Head of caudate nucleus (tissue), 42 donors: Measurements from ENCODE around the gene ACOT11.
A peak's percentile ranks its signal among the peaks of the same experiment; 100 is the strongest.
"Not testable (repeated sequence)": the region's sequence is repeated elsewhere in the genome, so short reads cannot be mapped to it uniquely, and the experiment has no call there.

Experiments used
- DNase-seq, 42 donors: peaks; one replicate each; pipeline versions ENCODE4 v3.0.0 to v3.0.0-alpha.2; 2020 to 2021; ENCODE audit warnings: mixed read lengths in 7 of 42
- intact Hi-C: fragments of 100-400 bp; cut with DNase I; formaldehyde crosslinking; loops from one replicate; pipeline ENCODE4 v1.15.0; 2022

Gene ACOT11

DNA sequence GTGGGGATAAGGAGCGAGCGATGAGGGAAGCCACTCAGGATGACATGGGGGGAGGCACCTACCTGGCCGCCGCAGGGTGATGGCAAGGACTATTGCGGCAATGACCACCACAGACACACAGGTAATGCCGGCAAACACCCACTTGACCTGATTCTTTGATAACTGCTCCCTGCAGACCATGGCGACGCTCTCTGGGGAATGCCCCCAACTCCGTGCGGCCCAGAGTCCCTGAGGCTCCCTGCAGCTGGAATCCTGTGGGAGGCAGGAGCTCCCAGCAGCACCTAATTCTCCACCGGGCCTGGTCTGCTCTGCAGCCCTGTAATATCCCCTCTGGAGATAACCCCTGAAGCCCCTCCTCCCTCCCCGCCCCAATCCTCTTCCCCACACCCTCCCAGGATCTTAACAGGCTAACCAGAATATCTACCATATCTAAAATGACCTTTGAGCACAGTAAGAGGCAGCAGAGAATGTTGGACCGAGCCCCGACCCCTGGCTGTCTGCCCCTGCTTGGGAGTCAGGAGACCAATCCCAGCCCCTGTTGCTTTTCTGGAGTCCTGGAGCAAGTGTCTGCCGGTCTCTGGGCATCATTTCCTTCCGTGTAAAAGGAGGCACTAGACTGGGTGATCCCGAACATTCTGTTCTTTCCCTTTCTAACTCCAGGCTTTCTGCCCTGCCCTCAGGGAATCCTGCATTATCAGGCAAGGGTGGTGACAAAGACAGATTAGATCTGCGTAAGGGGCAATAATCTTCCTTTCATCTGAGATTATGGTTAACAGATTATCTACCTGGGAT, 75.4 kb downstream of the ACOT11 start, which contains the start of gene FAM151A:
Gene FAM151A (minus strand): TSS at position 310 of the 792 bp plus-strand sequence. CDS start 130 bp downstream, at position 180.
- intact Hi-C loops, result no loop called here
- DNase-seq, result peak in 3 of 42 donors; percentile 12 to 24 (median 14)

DNA sequence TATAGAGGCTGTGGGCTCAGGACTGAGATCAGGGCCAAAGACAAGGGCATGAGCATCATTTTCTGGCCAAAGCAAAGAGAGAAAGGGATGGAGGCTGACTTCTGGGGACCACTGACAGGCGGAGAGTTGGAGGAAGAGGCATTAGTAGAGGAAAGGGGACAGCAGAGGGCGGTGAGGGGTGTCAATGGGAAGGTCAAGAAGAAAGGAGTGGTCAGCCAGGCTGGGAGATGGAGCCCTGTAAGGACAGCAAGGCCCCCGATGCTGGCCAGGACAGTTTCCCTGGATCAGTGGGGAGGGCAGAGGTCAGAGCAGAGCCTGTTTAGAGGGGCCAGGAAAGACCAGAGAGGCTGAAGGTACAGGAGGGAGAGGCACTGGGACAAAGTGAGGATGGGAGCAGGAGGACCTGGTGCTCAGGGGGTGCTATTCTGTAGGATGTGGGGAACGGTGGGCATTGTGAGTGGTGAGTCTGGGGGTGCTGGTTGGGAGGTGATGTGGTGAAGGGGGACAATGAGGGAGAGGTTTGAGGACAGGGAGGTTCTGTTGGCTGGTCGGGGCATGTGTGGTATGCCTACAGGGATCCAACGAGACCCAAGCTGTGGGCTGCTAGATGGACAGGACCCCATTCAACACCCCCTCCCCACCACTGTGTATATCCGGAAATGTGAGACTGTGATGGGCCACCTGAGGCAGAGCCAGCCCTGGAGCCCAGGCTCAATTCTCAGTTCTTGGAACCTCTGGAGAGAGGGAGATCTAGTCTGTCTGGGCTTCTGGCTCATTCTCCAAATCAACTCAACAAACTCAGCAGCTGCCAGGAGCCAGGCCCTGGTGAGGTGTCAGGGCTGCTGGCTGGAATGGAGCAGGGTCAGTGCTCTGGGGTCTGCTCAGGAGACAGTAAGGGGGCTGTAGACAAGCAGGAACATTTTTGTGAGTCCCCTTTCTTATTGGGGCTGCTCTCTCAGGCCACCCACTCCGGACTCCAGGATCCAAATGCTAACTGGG, 76.7 kb downstream of the ACOT11 start:
- intact Hi-C loops, result no loop called here
- peak in 2 of 42 donors; percentile 3 to 5 for DNase-seq

DNA sequence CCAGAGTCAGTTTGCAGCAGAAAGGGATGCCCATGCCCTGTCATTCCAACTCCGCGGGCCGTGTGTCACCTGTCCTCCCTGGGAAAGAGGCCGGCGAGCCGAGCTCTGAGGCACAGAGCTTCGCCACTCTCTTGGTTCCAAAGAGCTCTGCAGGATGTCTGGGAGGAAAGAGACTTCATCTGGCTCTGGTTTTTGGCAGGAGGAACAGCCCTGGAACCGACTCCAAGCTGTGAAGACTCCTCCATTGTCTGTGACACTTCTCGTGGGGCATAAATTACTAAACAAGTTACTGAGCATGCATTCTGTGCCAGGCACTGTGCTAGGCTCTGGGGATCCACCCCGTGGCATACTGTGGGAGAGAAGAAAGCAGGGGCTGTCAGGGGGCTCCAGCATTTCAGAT, 79.2 kb downstream of the ACOT11 start:
- peak in 6 of 42 donors; percentile 10 to 35 (median 19) for DNase-seq
- intact Hi-C loops, result no loop called here

DNA sequence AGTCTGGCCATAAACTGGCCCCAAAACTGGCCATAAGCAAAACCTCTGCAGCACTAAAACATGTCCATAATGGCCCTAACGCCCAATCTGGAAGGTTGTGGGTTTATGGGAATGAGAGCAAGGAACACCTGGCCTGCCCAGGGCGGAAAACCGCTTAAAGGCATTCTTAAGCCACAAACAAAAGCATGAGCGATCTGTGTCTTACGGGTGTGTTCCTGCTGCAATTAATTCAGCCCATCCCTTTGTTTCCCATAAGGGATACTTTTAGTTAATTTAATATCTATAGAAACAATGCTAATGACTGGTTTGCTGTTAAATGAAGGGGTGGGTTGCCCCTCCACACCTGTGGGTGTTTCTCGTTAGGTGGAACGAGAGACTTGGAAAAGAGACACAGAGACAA, 87.8 kb downstream of the ACOT11 start:
- DNase-seq, result peak in 2 of 42 donors; percentile 2 to 7
- intact Hi-C loops, result not testable (repeated sequence)

DNA sequence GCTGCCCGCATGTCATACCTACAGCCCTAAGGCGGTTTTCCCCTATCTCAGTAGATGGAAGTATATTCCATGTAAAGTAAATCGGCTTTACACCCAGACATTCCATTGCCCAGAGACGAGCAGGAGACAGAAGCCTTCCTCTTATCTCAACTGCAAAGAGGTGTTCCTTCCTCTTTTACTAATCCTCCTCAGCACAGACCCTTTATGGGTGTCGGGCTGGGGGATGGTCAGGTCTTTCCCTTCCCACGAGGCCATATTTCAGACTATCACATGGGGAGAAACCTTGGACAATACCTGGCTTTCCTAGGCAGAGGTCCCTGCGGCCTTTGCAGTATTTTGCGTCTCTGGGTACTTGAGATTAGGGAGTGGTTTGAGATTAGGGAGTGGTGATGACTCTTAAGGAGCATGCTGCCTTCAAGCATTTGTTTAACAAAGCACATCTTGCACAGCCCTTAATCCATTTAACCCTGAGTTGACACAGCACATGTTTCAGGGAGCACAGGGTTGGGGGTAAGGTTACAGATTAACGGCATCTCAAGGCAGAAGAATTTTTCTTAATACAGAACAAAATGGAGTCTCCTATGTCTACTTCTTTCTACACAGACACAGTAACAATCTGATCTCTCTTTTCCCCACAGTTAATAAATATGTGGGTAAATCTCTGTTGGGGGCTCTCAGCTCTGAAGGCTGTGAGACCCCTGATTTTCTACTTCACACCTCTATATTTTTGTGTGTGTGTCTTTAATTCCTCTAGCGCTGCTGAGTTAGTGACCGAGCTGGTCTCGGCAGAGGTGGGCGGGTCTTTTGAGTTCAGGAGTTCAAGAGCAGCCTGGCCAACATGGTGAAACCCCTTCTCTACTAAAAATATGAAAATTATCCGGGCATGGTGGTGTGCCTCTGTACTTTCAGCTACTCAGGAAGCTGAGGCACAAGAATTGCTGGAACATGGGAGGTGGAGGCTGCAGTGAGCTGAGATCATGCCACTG, 88.7 kb downstream of the ACOT11 start:
- peak in 2 of 42 donors; percentile 3 to 4 for DNase-seq
- intact Hi-C loops, result not testable (repeated sequence)

DNA sequence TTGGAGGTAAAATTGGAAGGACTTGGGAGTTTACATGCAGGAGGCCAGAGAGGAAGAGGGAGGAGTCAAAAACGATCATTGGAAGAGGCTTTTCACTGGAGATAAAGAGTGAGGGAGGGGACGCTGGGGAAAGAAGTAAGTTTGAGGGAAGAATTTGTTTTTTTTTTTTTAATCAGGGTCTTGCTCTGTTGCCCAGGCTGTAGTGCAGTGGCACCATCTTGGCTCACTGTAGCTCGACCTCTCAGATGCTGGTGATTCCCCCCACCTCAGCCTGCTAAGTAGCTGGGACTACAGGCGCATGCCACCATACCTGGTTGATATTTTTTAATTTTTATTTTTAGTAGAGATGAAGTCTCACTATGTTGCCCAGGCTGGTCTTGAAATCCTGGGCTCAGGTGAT, 92.3 kb downstream of the ACOT11 start:
- intact Hi-C loops, result no loop called here
- DNase-seq, result peak in 1 of 42 donors; percentile 10

DNA sequence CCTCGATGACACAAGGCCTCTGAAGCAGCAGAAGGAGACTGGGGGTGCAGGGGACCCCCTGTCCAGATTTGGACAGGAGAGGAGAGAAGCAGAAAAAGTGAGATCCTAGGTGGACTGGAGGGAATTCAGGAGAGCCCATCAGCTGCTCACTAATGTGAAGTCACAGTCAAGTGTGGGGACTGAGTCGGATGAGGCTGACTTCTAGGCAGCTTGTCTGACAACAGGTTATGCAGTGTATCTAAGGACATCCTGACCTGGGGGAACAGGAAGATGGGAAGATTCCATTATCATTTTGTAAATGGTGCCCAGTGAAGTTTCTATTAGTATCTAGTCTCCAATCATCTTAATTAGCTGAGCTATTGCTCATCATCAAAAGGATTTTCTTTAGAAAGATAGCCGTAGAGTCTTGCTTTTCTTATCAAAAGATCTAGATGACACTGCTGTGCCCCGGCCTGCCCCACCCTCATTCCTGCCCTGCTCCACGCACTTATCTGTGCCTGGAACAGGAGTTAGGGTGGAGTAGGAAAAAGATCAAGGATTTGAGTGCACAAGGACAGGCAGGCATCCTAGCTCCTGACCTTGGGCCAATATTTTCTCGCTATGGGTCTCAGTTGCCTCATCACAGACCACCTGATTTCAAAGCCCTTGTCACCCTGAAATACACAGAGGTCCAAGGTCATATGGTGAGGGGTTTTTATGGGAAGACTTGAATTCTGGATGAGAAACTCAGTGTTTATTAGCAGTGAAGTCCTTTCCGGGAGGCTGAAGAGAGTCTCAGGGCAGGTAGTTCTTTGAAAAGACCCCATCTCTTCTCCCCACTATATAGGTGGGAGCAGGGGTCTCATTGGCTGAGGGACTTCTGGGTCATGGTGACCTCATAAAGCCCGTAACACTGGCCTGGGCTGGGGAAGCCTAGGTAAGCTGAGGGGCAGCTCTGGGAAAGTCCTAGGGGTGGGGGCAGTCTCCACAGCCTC, 93.1 kb downstream of the ACOT11 start, which contains the start of gene MROH7:
Gene MROH7 (plus strand): TSS at position 924 of the 974 bp plus-strand sequence. CDS start 11,141 bp downstream, outside the sequence.
- intact Hi-C loops, result no loop called here
- DNase-seq, result peak in 2 of 42 donors; percentile 1 to 12

DNA sequence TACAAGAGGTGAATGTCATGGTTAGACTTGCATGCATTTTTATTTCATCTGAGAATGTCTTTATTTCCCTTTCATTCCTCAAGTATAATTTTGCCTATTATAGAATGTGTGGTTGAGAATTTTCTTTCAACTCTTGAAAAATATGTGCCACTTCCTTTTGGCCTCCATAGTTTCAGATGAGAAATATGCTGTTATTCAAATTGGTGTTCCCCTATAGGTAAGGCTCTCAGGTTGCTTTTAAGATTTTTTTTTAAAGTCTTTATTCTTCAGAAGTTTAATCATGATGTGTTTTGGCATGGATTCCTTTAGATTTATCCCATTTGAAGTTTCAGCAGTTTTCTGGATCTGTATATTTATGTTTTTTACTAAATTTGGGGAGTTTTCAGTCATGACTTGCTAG, 95.7 kb downstream of the ACOT11 start:
- no peak for DNase-seq
- intact Hi-C loops, result no loop called here

DNA sequence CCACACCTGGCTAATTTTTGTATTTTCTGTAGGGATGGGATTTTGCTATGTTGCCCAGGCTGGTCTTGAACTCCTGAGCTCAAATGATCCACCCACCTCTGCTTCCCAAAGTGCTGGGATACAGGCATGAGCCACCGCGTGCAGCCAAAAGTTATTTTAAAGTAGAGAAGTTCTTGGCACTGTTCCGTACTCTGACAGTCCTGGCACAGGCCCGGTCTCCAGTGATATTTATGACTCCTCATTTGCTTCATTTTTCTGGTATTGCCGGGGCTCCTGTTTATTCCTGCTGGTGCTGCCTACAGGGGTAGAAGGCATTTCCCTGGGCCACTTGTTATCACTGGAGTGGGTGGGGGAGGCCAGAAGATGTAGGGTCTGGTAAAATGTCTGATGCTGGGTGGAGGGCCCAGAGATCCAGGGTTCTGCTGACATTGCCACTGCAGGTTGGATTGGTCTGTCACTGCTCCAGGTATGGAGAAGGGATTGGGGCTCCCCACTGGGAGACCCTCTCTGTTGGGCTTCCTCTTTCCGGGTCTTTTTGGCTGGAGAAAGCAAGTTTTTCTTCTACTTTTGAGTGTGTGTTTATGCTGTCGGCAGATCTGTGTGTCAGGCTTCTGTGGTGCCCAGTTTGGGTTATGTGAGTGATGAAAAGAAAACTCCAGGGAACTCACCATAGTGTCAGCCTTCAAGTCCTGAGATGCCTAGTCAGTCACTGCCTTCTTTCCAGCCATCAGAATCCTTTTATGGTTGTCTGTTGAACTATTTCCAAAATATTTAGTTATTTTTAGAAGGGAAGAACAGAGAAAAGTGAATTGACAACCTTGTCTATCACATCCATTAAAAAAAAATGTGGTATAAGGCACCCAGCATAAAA, 98.0 kb downstream of the ACOT11 start:
- peak in 1 of 42 donors; percentile 6 for DNase-seq
- intact Hi-C loops, result no loop called here

DNA sequence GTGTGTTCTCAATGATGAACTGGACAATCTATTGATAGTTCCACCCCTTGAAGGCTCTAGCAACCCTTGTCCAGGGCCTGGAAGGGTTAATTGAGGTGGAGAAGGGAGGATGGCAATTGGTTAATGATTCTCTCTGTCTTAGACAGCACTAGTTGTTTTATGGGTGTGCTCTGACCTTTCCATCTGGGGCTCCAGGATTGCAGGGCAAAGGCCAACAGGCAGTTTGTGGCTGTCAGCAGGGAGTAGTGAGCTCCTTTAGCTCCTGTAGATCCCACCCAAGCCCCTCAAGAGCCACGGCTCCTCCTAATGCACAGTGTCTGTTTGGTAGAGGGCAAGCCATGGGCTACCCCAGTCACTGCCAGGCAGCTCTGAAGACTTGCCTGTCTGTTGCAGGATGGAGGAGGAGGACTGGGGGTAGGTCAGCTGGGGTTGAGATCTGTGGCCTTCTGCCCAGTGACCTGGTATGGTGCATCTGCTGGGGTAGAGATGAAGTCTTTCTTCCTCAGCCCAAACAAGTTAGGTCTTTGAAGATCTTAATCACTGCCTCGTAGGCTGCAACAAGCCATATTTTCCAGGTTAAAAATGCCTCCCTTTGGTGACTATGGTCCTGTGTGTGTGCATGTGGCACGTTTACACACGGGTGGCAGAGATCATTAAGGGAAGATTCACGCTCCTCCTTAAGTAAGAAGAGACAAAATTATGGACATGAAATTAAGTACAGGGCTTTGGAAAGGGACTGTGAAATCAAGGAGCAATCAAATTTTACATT, 101.3 kb downstream of the ACOT11 start:
- intact Hi-C loops, result no loop called here
- DNase-seq, result no peak

DNA sequence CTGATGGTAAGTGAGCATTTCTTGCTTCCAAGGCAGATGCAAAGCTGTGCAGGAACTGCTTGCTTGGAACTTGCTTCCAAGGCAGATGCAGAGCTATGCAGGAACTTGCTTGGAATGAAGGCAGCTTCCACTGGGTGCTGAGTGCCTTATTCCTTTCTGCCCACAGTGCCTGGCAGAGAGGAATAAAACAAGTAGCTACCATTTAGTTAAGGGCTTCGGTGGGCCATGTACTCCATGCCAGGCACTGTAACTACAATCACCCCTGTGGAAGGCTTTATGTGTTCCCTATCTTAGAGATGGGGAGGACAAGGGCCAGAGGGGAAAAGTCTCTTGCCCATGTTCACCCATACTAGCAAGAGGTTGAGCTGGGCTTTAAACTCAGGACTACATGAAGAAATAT, 101.9 kb downstream of the ACOT11 start:
- DNase-seq, result no peak
- intact Hi-C loops, result no loop called here

DNA sequence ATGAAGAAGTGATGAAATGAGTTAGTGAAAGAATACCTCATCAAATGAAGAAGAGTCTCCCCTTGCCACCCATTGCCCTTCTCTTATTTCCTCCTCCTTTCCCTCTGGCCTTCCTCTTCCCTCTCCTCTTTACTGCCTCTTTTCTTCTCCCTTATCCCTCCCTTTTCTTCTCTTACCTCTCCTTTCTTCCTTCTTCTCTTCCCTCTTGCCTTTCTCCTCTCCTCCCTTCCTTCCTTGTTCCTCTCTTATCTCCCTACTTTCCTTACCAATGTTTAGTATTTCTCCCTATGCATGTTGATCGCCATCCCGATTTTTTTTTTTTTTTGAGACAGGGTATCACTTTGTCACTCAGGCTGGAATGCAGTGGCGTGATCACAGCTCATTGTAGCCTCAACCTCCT, 102.4 kb downstream of the ACOT11 start:
- DNase-seq, result no peak
- intact Hi-C loops, result no loop called here

DNA sequence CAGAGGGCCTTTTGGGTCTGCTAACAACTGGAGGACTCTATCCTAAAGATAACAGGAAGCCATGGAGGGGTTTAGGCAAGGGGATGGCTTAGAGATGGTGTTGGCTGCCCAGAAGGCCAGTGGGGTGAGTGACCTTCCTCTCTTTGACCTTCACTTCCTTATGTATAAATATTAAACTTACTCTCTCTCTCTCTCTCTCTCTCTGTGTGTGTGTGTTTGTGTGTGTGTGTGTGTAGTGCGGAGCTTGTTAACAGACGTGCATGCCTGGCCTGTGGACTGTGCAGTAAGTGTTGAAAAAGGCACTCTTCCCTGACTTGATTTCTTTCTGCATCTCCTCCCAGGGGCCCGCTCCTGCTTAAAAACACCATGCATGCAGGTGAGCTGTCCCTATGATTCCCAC, 103.6 kb downstream of the ACOT11 start:
- no peak for DNase-seq
- intact Hi-C loops, result no loop called here

DNA sequence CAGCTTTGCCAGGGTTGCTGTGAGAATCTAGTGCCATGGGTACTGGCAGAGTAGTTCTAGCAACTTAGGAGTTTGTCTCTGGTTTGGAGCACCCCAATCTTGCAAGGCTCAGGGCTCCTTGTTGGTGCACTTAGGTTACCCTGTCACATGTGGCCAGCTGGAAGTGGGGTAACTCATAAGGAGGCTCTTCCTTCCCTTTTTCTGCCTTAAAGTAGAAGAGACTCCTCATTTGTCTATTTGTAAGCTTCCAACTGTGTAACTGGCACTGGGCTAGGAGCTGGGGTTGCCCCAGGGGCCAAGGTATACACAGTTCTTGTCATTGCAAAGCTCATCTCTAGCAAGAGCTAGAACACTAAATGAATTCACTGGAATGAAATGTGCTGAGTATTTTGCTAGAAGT, 104.1 kb downstream of the ACOT11 start:
- intact Hi-C loops, result no loop called here
- peak in 1 of 42 donors; percentile 12 for DNase-seq

DNA sequence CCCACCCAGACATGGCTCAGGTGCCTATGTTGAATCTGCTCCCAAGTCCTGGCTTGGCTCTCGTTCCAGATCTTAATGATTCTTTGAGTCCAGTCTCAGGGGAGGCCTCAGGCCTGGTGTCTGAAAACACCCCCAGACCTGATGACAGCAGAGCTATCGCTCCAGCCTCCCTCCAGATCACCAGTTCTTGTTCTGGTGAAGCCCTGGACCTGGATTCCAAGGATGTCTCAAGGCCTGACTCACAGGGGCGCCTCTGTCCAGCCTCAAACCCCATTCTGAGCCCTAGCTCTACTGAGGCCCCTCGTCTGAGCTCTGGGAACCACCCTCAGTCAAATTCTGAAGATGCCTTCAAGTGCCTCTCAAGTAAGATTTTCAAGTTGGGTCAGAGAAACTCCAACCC, 105.0 kb downstream of the ACOT11 start:
- no peak for DNase-seq
- intact Hi-C loops, result no loop called here
